K562 (cell line): ENCODE measurements around the gene RERE. TPM values are rescaled to one million over a fixed set of nuclear protein-coding genes. Genes with fewer than 3 reads are reported as not detected.
A peak's percentile ranks its signal among the peaks of the same experiment; 100 is the strongest.

ENCODE experiments used
- ARID2 ChIP-seq: fragments of 450-650 bp; IDR thresholded peaks from 2 replicates; pipeline ENCODE4 v1.6.1; 2017; ENCODE audit warnings: antibody characterized with exemption, mild to moderate bottlenecking
- ARID3B ChIP-seq: fragments of 250-450 bp; sonication (Bioruptor Pico); IDR thresholded peaks from 2 replicates; pipeline ENCODE4 v1.4.0; 2020; ENCODE audit warnings: borderline replicate concordance
- CBFA2T3 ChIP-seq: fragments of 450-650 bp; IDR thresholded peaks from 2 replicates; pipeline ENCODE4 v1.6.1; 2017
- ELF4 ChIP-seq: fragments of 450-650 bp; formaldehyde crosslinking; IDR thresholded peaks from 2 replicates; pipeline ENCODE4 v1.4.0; 2022; ENCODE audit warnings: missing genetic modification characterization
- GABPB1 ChIP-seq: sonication (generic); formaldehyde crosslinking; IDR thresholded peaks from 2 replicates; pipeline ENCODE4 v1.8.0; 2022; ENCODE audit warnings: mild to moderate bottlenecking, missing genetic modification reagents
- KAT7 ChIP-seq: sonication (generic); formaldehyde crosslinking; IDR thresholded peaks from 2 replicates; pipeline ENCODE4 v1.8.0; 2022; ENCODE audit warnings: missing genetic modification reagents, mild to moderate bottlenecking, borderline replicate concordance
- KDM2B ChIP-seq: fragments of 250-450 bp; sonication (Bioruptor Pico); IDR thresholded peaks from 2 replicates; pipeline ENCODE4 v1.8.0; 2021; ENCODE audit warnings: mild to moderate bottlenecking, moderate library complexity
- MAZ ChIP-seq, 2 experiments: fragments of 450-650 bp in 1 of 2; sonication (generic) in 1 of 2; formaldehyde crosslinking; IDR thresholded peaks in 1 of 2; conservative IDR thresholded peaks in 1 of 2; 2 replicates each; pipeline versions ENCODE4 v1.4.0 to v1.5.0; 2020; ENCODE audit warnings: mild to moderate bottlenecking in 1 of 2, missing genetic modification reagents in 1 of 2
- MED1 ChIP-seq: sonication (generic); formaldehyde crosslinking; IDR thresholded peaks from 2 replicates; pipeline ENCODE4 v1.8.1; 2023; ENCODE audit warnings: missing genetic modification reagents, borderline replicate concordance
- MTA3 ChIP-seq: fragments of 450-650 bp; formaldehyde crosslinking; IDR thresholded peaks from 2 replicates; pipeline ENCODE4 v1.6.1; 2017; ENCODE audit warnings: mild to moderate bottlenecking, borderline replicate concordance
- RAD51 ChIP-seq: fragments of 450-650 bp; IDR thresholded peaks from 2 replicates; pipeline ENCODE4 v1.7.1; 2016; ENCODE audit warnings: low read depth, mild to moderate bottlenecking, borderline replicate concordance
- SAP30 ChIP-seq: fragments of 200-600 bp; sonication (generic); IDR thresholded peaks from 2 replicates; pipeline ENCODE4 v1.6.1; 2012; ENCODE audit warnings: borderline replicate concordance, low read depth, mild to moderate bottlenecking, moderate library complexity, low read length, control low read depth, inconsistent platforms; ENCODE audit not compliant: insufficient read depth, poor library complexity, severe bottlenecking
- SRSF3 ChIP-seq: fragments of 200-400 bp; formaldehyde crosslinking; IDR thresholded peaks from 2 replicates; pipeline ENCODE4 v1.6.1; 2016; ENCODE audit warnings: mild to moderate bottlenecking, low read length, moderate library complexity; ENCODE audit not compliant: insufficient read depth
- TCF7 ChIP-seq: sonication (generic); IDR thresholded peaks from 2 replicates; pipeline ENCODE4 v1.6.1; 2016; ENCODE audit warnings: antibody characterized with exemption, borderline replicate concordance
- TGIF2 ChIP-seq: sonication (generic); formaldehyde crosslinking; IDR thresholded peaks from 2 replicates; pipeline ENCODE4 v1.8.1; 2022; ENCODE audit warnings: mild to moderate bottlenecking, missing genetic modification reagents, moderate library complexity
- TSC22D4 ChIP-seq: fragments of 450-650 bp; IDR thresholded peaks from 2 replicates; pipeline ENCODE4 v1.6.1; 2016; ENCODE audit warnings: missing genetic modification characterization, missing biosample characterization, control low read depth
- ZBTB1 ChIP-seq: sonication (generic); formaldehyde crosslinking; IDR thresholded peaks from 2 replicates; pipeline ENCODE4 v1.8.1; 2023; ENCODE audit warnings: missing genetic modification reagents, low read depth, mild to moderate bottlenecking, borderline replicate concordance
- ZKSCAN3 ChIP-seq: fragments of 250-450 bp; sonication (Bioruptor Pico); IDR thresholded peaks from 2 replicates; pipeline ENCODE4 v1.4.0; 2020
- ZNF224 ChIP-seq: sonication (generic); formaldehyde crosslinking; IDR thresholded peaks from 2 replicates; pipeline ENCODE4 v1.8.0; 2022; ENCODE audit warnings: mild to moderate bottlenecking, missing genetic modification reagents
- ZNF431 ChIP-seq: sonication (generic); formaldehyde crosslinking; IDR thresholded peaks from 2 replicates; pipeline ENCODE4 v1.8.0; 2022; ENCODE audit warnings: mild to moderate bottlenecking, missing genetic modification reagents
- ZNF699 ChIP-seq: fragments of 250-450 bp; sonication (Bioruptor Pico); IDR thresholded peaks from 2 replicates; pipeline ENCODE4 v1.8.0; 2021; ENCODE audit warnings: mild to moderate bottlenecking, moderate library complexity; ENCODE audit not compliant: insufficient replicate concordance
- polyA plus RNA-seq, 8 experiments: library from polyadenylated mRNA; depleted of rRNA in 4 of 8; stranded (reverse) in 5 of 8; unstranded in 3 of 8; fragments of >200 nt; fragmentation: Nextera tagmentation in 2 of 8; fragmentation: Illumina TruSeq in 1 of 8; extraction: Ambion mirVana in 2 of 8; extraction: Trizol in 1 of 8; gene quantifications; 2 replicates each; pipeline versions ENCODE4 v1.2.1 to v1.2.3, GENCODE V29; 2011 to 2014; ENCODE audit warnings: inconsistent platforms in 1 of 8, missing spikeins in 1 of 8
- total RNA-seq, 7 experiments: library from RNA; depleted of rRNA in 6 of 7; stranded (reverse); fragments of >200 nt in 6 of 7; fragmentation: Illumina TruSeq in 2 of 7; extraction: Trizol in 2 of 7; gene quantifications; 2 replicates each; pipeline versions ENCODE4 v1.2.1 to v1.2.3, GENCODE V29; 2011 to 2021; ENCODE audit warnings: low replicate concordance in 1 of 7

RERE gene
- total and polyA plus RNA-seq, 9 of the 15 experiments (the other 6 are each of a cell fraction or from before 2014, with no cell fraction given) = 3.0 to 51.5 (median 13.4) TPM

GRCh38 chr1:8816831-8817411 lies 519 bp downstream of the RERE start (continued):
- no peak for TF ChIP-seq CBFA2T3
- TF ChIP-seq ZBTB1 = 0 out of 2 replicates have a peak, but pooled peaks have one; percentile 38
- no peak for TF ChIP-seq KDM2B (CRISPR knock-in tag)
- peak; percentile 28; the same call in 1 of the 2 replicates for TF ChIP-seq ZNF431 (CRISPR knock-in tag)
- peak in 1 of 2 experiments; percentile 21; a peak in 1 of 4 replicates for TF ChIP-seq MAZ (CRISPR knock-in tag; conservative IDR thresholded peaks at IDR 0.05 in 1 of 2, IDR thresholded peaks at IDR 0.05 in 1 of 2)
- TF ChIP-seq KAT7 (CRISPR knock-in tag) = peak; percentile 98
- TF ChIP-seq RAD51 = no peak; the same call in 1 of the 2 replicates
- TF ChIP-seq TSC22D4 (tag) = no peak
- no peak for TF ChIP-seq SAP30
- TF ChIP-seq ARID3B (CRISPR knock-in tag) = no peak
- TF ChIP-seq ZKSCAN3 = no peak
- TF ChIP-seq MED1 (CRISPR knock-in tag) = 0 out of 2 replicates have a peak, but pooled peaks have one; percentile 65
- 0 out of 2 replicates have a peak, but pooled peaks have one; percentile 73 for TF ChIP-seq SRSF3
- TF ChIP-seq ZNF699 (CRISPR knock-in tag) = no peak
- peak; percentile 60; the same call in 1 of the 2 replicates for TF ChIP-seq TGIF2 (CRISPR knock-in tag)
- 0 out of 2 replicates have a peak, but pooled peaks have one; percentile 8 for TF ChIP-seq MTA3
- TF ChIP-seq ARID2 = no peak
- TF ChIP-seq GABPB1 (CRISPR knock-in tag) = no peak
- TF ChIP-seq ZNF224 (CRISPR knock-in tag) = no peak
- TF ChIP-seq TCF7 = no peak
- TF ChIP-seq ELF4 (CRISPR knock-in tag) = 0 out of 2 replicates have a peak, but pooled peaks have one; percentile 5
